ENCODE results near the gene PSME1.

GRCh38 chr14:24147761-24148428 is 11.9 kb downstream of the PSME1 start:
- TF ChIP-seq, protein P1, sequence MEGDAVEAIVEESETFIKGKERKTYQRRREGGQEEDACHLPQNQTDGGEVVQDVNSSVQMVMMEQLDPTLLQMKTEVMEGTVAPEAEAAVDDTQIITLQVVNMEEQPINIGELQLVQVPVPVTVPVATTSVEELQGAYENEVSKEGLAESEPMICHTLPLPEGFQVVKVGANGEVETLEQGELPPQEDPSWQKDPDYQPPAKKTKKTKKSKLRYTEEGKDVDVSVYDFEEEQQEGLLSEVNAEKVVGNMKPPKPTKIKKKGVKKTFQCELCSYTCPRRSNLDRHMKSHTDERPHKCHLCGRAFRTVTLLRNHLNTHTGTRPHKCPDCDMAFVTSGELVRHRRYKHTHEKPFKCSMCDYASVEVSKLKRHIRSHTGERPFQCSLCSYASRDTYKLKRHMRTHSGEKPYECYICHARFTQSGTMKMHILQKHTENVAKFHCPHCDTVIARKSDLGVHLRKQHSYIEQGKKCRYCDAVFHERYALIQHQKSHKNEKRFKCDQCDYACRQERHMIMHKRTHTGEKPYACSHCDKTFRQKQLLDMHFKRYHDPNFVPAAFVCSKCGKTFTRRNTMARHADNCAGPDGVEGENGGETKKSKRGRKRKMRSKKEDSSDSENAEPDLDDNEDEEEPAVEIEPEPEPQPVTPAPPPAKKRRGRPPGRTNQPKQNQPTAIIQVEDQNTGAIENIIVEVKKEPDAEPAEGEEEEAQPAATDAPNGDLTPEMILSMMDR (IDR thresholded peaks at IDR 0.05), result no peak
- no peak for TF ChIP-seq POLR2A (IDR thresholded peaks at IDR 0.05)
- no peak for TF ChIP-seq POLR2AphosphoS5 (IDR thresholded peaks at IDR 0.05)

All from upper lobe of left lung (tissue), 4 donors.